ENCODE data around the gene GSK3B.
"Not testable (repeated sequence)": the region's sequence is repeated elsewhere in the genome, so short reads cannot be mapped to it uniquely, and the experiment has no call there.

The GSK3B gene

DNA sequence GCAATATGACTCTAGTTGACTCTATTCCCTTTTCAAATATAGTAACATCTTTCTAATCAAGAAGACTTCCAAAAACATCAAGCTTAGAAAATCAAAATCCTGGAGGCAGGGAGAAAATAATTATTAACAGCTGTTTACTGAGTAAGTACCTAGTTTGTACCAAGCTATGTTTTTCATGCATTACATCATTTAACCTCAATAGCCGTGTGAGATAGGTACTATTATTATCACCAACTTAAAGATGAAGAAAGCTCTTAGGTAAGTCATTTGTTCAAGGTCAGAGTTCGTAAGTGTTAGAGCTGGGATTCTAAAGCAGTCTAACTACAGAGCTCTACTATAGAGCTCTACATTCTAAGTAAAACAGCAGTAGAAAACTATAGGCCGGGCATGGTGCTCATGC is 41.6 kb downstream of the GSK3B start:
- TF ChIP-seq, protein P1, sequence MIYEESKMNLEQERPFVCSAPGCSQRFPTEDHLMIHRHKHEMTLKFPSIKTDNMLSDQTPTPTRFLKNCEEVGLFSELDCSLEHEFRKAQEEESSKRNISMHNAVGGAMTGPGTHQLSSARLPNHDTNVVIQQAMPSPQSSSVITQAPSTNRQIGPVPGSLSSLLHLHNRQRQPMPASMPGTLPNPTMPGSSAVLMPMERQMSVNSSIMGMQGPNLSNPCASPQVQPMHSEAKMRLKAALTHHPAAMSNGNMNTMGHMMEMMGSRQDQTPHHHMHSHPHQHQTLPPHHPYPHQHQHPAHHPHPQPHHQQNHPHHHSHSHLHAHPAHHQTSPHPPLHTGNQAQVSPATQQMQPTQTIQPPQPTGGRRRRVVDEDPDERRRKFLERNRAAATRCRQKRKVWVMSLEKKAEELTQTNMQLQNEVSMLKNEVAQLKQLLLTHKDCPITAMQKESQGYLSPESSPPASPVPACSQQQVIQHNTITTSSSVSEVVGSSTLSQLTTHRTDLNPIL (CRISPR knock-in tag; IDR thresholded peaks at IDR 0.05; ENCODE audit: low read depth): no peak
- TF ChIP-seq ESRRG (CRISPR knock-in tag; IDR thresholded peaks at IDR 0.05) (no peak), POU6F1 (CRISPR knock-in tag; IDR thresholded peaks at IDR 0.05; ENCODE audit: borderline replicate concordance, low read depth) (no peak), CSDC2 (CRISPR knock-in tag; IDR thresholded peaks at IDR 0.05) (no peak), BACH2 (CRISPR knock-in tag; IDR thresholded peaks at IDR 0.05; ENCODE audit: borderline replicate concordance) (no peak), TOX (CRISPR knock-in tag; IDR thresholded peaks at IDR 0.05; ENCODE audit: borderline replicate concordance) (no peak)
- peak; percentile 36; the same call in 2 of the 3 replicates for ATAC-seq

DNA sequence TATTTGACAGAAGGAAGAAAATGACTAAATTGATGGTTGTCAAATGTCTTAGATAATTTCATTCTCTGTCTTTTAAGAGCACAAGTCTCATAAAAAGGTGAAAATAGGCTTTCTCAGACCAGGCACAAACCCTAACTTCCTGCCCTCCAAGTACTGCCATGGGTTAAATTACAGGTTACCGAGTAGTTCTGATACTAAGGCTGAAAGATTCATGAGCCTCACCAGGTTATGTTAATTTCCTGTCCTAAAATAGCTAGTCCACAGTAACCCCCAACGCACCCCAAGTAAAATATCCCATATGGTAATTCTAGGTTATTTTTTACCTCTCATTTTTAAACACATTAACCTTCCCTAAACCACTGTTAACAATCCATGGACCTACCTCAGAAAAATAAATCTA is 42.0 kb downstream of the GSK3B start:
- no peak for TF ChIP-seq ZNF565 (CRISPR knock-in tag; conservative IDR thresholded peaks at IDR 0.05; ENCODE audit: low read depth)
- no peak for TF ChIP-seq PATZ1 (CRISPR knock-in tag; IDR thresholded peaks at IDR 0.05; ENCODE audit: borderline replicate concordance)
- TF ChIP-seq ZFP3 (CRISPR knock-in tag; IDR thresholded peaks at IDR 0.05): no peak
- TF ChIP-seq RARB (CRISPR knock-in tag; IDR thresholded peaks at IDR 0.05): no peak
- no peak for TF ChIP-seq ZNF70 (CRISPR knock-in tag; IDR thresholded peaks at IDR 0.05)
- no peak for TF ChIP-seq ZC3H10 (CRISPR knock-in tag; IDR thresholded peaks at IDR 0.05)
- no peak for TF ChIP-seq TCF4 (CRISPR knock-in tag; IDR thresholded peaks at IDR 0.05; ENCODE audit: borderline replicate concordance)
- TF ChIP-seq GLIS3 (CRISPR knock-in tag; IDR thresholded peaks at IDR 0.05): no peak
- no peak for TF ChIP-seq CSDC2 (CRISPR knock-in tag; IDR thresholded peaks at IDR 0.05)
- no peak for TF ChIP-seq ISL1 (CRISPR knock-in tag; IDR thresholded peaks at IDR 0.05)
- TF ChIP-seq, protein P2, sequence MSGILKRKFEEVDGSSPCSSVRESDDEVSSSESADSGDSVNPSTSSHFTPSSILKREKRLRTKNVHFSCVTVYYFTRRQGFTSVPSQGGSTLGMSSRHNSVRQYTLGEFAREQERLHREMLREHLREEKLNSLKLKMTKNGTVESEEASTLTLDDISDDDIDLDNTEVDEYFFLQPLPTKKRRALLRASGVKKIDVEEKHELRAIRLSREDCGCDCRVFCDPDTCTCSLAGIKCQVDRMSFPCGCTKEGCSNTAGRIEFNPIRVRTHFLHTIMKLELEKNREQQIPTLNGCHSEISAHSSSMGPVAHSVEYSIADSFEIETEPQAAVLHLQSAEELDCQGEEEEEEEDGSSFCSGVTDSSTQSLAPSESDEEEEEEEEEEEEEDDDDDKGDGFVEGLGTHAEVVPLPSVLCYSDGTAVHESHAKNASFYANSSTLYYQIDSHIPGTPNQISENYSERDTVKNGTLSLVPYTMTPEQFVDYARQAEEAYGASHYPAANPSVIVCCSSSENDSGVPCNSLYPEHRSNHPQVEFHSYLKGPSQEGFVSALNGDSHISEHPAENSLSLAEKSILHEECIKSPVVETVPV (CRISPR knock-in tag; IDR thresholded peaks at IDR 0.05): no peak
- no peak for TF ChIP-seq ZNF8 (CRISPR knock-in tag; IDR thresholded peaks at IDR 0.05)
- peak; percentile 28; the same call in 1 of the 3 replicates for ATAC-seq

GRCh38 chr3:120051570-120051969 is 42.7 kb downstream of the GSK3B start:
- not testable (repeated sequence) for ATAC-seq

GRCh38 chr3:120049881-120050539 is 44.2 kb downstream of the GSK3B start:
- no peak for TF ChIP-seq TOX (CRISPR knock-in tag; IDR thresholded peaks at IDR 0.05; ENCODE audit: borderline replicate concordance)
- no peak for ATAC-seq

DNA sequence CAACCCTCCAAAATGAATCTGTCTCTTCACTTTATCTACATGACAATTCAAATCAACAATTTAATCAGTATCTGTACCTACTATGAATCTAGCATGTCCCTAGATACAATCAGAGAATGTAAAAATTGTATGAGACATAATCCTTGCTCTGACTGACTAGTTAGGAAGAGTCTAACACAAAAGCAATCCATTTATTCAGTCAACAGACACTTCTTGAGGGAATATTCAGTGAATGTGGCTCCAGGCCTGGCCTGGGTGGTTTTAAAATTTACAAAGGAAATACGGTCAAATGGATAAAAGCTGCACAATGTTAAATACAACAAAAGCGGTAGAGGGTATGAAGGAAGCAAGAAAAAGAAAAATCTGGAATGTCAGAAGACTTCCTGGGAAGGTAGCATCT is 45.2 kb downstream of the GSK3B start:
- ATAC-seq: no peak
- TF ChIP-seq OSR1 (CRISPR knock-in tag; IDR thresholded peaks at IDR 0.05) (no peak), RARB (CRISPR knock-in tag; IDR thresholded peaks at IDR 0.05) (no peak), ZNF8 (CRISPR knock-in tag; IDR thresholded peaks at IDR 0.05) (no peak)
- TF ChIP-seq, protein P2 (CRISPR knock-in tag; IDR thresholded peaks at IDR 0.05): no peak
